Motor neuron (in vitro differentiated cells): ENCODE data around the gene DDOST. TPM values are rescaled to one million over a fixed set of nuclear protein-coding genes. Genes with fewer than 3 reads are reported as not detected.
"Not testable (repeated sequence)": the region's sequence is repeated elsewhere in the genome, so short reads cannot be mapped to it uniquely, and the experiment has no call there.

ENCODE experiments used
- ATAC-seq, 8 experiments: fragments of 200-7000 bp; cut with Tn5 transposase; replicated peaks in 6 of 8; 2 replicates each; pipeline ENCODE4 v1.8.0; 2021; ENCODE audit warnings: mild to moderate bottlenecking in 8 of 8, moderate library complexity in 8 of 8
- H3K27ac ChIP-seq, 2 donors: fragments of 250-450 bp; sonication (Bioruptor Pico); 2 replicates each; pipeline ENCODE4 v1.9.0; 2021; ENCODE audit warnings: antibody characterized with exemption in 2 of 2, mild to moderate bottlenecking in 2 of 2, moderate library complexity in 1 of 2
- H3K4me1 ChIP-seq, 2 donors: fragments of 250-450 bp; sonication (Bioruptor Pico); replicated peaks in 1 of 2; 2 replicates each; pipeline ENCODE4 v1.6.1; 2021; ENCODE audit warnings: antibody characterized with exemption in 2 of 2, mild to moderate bottlenecking in 2 of 2, moderate library complexity in 1 of 2
- H3K4me3 ChIP-seq, 5 donors: fragments of 250-450 bp; sonication (Bioruptor Pico); 2 replicates each; pipeline ENCODE4 v1.9.0; 2021; ENCODE audit warnings: antibody characterized with exemption in 5 of 5, mild to moderate bottlenecking in 5 of 5, moderate library complexity in 4 of 5
- WGBS, 10 experiments: fragments of 450-650 bp; shearing (Covaris generic); methylation state at CpG; one replicate each; pipeline ENCODE4 v1.0.0; 2022; 5-methylcytosine and 5-hydroxymethylcytosine counted together
- in situ Hi-C, 9 experiments: fragments of 400-800 bp; cut with MboI; loops; one replicate each; pipeline ENCODE4 v1.15.0; 2021; ENCODE audit warnings: low sequenced_read_pairs in 9 of 9, low pct_unique_long_range_greater_than_20kb in 2 of 9; ENCODE audit not compliant: unreplicated experiment in 9 of 9
- total RNA-seq, 8 experiments: library from RNA; unstranded; fragments of 300-600 nt; gene quantifications; 2 replicates each; pipeline versions ENCODE4 v1.2.3 to v1.2.4, GENCODE V29; 2022

DDOST gene
- total RNA-seq, 8 experiments from 2014 or later: 156 to 335 (median 187) TPM

DNA sequence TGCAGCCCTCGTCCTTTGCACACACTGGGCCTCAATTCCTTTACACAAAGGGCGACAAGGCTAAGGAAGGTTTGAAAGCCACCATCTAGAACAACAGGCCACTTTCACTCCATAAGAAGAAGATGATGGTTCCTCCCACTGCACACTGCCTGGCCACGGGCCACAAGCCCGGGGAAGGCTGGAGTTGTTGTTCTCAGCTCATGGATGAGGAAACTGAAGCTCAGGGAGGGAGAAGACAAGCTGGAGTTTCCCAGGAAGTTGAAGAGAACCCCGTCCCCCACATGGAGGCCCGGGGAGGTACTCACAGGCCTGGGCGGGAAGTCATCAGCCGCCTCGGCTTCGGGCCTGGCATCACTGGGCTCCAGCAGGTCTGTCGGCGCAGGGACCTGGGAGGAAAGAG lies 24.6 kb upstream of the DDOST start:
- 20 to 93% (median 89%) methylated on average over 1 to 10 of the region's 12 CpGs; no CpG with 5 or more reads in 4 of the 10 experiments for WGBS, 10 experiments
- no peak for ATAC-seq
- Histone ChIP-seq H3K4me3 (no peak overlapping the region), H3K27ac (no peak overlapping the region), H3K4me1 (no peaks in the 10 kb centered on the region)
- in situ Hi-C loops: loop anchor here in 8 of 9 experiments (25.0 kb wide), 3 partner anchors 502 to 677 kb away; partner anchors contain the start of gene EIF4G3 (in 5 of the 8)

DNA sequence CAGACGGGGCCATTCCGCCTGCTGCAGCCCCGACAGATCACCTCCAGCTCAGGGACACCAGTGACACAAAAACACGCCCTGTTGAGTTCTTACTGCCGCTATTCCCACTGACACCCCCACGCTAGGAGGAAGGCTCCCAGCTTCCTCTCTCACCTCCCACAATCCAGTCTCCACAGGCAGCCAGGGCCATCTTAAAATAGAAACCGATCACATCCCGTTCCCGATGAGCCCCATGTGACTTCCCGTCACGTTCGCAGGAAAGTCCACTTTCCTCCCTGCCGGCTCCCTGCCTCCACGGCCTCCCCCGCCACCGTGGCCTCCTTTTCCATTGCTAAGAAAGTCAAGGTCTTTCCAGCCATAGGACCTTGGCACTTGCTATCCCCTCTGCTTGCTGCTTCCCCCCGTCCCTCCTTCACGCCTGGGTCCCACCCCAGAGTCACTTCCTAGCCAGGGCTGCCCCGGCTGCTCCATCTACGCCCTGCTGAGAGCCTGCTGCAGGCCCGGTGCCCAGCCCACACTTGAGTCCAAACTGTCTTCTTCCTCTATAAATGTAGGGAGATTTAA lies 24.0 kb upstream of the DDOST start:
- no peak overlapping the region for H3K27ac ChIP-seq
- no peak overlapping the region for H3K4me3 ChIP-seq
- no peaks in the 10 kb centered on the region for H3K4me1 ChIP-seq
- no peak for ATAC-seq
- 40 to 100% (median 91%) methylated on average over 1 to 12 of the region's 21 CpGs; no CpG with 5 or more reads in 5 of the 10 experiments for WGBS, 10 experiments
- in situ Hi-C loops: loop anchor here in 8 of 9 experiments (25.0 kb wide), 3 partner anchors 502 to 677 kb away; partner anchors contain the start of gene EIF4G3 (in 5 of the 8)

DNA sequence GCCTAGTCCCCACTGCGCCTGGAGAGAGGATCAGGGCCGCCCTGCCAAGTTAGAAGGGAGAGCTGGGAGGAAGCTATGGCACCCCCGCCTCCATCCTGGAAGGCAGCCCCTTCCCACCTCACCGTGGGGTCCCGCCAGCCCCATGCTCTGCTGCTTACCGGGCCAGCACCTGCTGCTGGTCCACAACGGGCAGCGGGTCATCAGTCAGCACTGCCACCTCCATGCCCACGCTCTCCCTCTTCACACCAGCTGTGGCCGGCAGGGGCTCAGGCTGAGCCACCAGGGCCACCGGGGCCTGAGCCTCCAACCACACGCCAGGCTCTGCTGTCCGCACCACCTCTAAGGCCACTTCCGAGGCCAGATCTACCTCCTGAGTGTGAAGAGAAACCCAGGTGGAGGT lies 23.5 kb upstream of the DDOST start:
- Histone ChIP-seq H3K27ac (no peak overlapping the region), H3K4me3 (no peak overlapping the region), H3K4me1 (no peaks in the 10 kb centered on the region)
- in situ Hi-C loops: loop anchor here in 8 of 9 experiments (25.0 kb wide), 3 partner anchors 503 to 678 kb away; partner anchors contain the start of gene EIF4G3 (in 5 of the 8)
- 90 to 100% (median 100%) methylated on average over 1 to 2 of the region's 14 CpGs; no CpG with 5 or more reads in 6 of the 10 experiments for WGBS, 10 experiments
- ATAC-seq: peak in 2 of 8 experiments; percentile 8 to 13

DNA sequence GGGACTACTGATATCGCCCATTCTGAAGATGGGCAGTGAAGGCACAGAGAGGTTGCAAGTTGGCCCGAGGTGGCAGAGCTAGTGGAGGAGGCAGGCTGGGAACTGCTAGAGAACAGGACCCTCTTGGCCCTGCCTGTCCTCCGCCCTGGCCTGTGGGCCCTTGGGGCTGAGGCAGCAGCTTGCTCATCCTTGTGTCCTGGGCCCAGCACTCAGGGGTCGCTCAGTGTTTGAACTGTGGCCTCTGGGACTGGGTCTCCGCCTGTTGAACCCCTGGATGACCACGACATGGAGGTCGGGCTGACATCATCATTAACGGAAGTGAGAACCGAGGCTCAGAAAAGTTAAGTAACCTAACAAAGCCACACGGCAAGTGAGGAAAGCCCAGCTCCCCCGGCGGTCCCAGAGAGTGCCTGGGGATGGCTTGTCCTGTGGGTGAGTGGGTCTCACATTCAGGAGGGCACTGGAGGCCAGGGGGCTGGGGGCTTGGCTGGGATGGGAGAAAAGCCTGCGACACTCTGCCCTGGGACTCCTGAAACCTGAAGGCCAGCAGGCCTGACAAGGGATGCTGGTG lies 23.0 kb upstream of the DDOST start:
- in situ Hi-C loops: loop anchor here in 8 of 9 experiments (25.0 kb wide), 3 partner anchors 503 to 678 kb away; partner anchors contain the start of gene EIF4G3 (in 5 of the 8)
- Histone ChIP-seq H3K4me3 (no peak overlapping the region), H3K4me1 (no peaks in the 10 kb centered on the region), H3K27ac (no peak overlapping the region)
- 31 to 88% (median 76%) methylated on average over 1 to 8 of the region's 13 CpGs; no CpG with 5 or more reads in 4 of the 10 experiments for WGBS, 10 experiments
- peak in 2 of 8 experiments; percentile 13 to 19 for ATAC-seq

DNA sequence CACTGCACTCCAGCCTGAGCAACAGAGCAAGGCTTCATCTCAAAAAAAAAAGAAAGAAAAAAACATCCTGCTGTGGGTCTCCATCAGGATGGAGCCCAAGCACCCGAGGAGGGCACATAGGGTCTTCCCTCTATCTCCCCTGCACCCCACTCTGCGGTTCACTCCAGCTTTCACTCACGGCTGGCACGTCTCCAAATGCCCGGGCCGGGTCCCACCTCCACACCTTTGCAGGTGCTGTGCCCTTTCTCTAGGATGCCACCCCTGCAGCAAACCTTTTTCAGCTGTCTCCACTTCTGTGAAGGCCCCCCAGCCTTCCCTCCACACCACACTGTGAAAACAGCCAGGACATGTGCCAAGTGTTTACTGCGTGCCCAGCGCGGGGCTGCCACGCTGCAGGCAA lies 22.4 kb upstream of the DDOST start:
- no peaks in the 10 kb centered on the region for H3K4me1 ChIP-seq
- H3K4me3 ChIP-seq: no peak overlapping the region
- in situ Hi-C loops: loop anchor here in 8 of 9 experiments (25.0 kb wide), 3 partner anchors 504 to 679 kb away; partner anchors contain the start of gene EIF4G3 (in 5 of the 8)
- ATAC-seq: no peak
- 17 to 89% (median 70%) methylated on average over 1 to 9 of the region's 10 CpGs; no CpG with 5 or more reads in 6 of the 10 experiments for WGBS, 10 experiments
- H3K27ac ChIP-seq: no peak overlapping the region

DNA sequence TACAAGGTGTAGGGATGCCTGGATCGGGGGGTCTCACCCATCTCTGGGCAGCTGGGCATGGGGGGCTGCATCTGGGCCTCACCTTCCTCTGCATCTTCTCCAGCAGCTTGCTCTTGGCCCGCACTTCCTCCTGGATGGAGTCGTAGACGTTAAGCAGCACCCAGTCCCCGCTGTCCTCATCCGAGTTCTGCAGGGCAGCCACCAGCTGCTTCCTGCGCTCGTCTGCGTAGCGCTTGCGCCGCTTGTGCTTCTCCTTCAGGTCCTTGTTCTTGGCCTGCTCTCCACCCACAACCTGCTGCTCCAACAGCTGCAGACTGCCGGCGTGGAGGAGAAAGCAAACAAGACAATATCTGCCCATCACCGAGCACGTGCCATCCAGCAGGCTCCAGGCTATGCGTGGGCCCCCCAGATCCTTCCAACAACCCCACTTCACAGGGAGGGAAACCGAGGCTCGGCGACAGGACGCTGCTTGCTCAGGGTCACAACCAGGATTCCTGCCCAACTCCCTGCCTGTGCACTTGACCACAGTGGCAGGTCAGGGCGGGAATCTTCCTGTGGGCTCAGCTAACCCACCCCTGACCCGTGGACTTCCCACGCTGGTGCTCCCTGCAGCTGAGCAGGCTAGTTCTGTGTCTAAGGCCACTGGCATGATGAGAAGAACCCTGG lies 21.5 kb upstream of the DDOST start:
- H3K4me1 ChIP-seq: no peaks in the 10 kb centered on the region
- in situ Hi-C loops: loop anchor here in 8 of 9 experiments (25.0 kb wide), 3 partner anchors 505 to 680 kb away; partner anchors contain the start of gene EIF4G3 (in 5 of the 8)
- H3K4me3 ChIP-seq: no peak overlapping the region
- no peak overlapping the region for H3K27ac ChIP-seq
- WGBS, 10 experiments: 60 to 96% (median 86%) methylated on average over 1 to 20 of the region's 24 CpGs; no CpG with 5 or more reads in 1 of the 10 experiments
- no peak for ATAC-seq

DNA sequence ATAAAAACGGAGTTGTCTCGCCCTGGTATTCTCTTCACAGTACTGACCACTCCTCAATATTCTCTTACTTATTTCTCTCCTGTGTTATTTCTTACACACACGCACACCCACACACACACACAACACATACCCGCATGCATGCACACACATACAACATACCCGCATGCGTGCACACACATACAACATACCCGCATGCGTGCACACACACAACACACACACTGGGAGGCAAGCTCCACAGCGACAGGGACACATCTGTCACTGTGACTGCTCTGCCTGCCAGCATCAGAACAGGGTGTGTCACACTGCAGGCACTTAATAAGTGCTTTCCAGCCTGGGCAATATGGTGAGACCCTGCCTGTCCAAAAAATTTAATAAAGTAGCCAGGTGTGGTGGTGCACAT lies 20.8 kb upstream of the DDOST start:
- WGBS, 10 experiments: 69 to 100% (median 93%) methylated on average over 2 to 9 of the region's 9 CpGs; no CpG with 5 or more reads in 2 of the 10 experiments
- in situ Hi-C loops: loop anchor here in 8 of 9 experiments (25.0 kb wide), 3 partner anchors 505 to 680 kb away; partner anchors contain the start of gene EIF4G3 (in 5 of the 8)
- Histone ChIP-seq H3K4me1 (no peaks in the 10 kb centered on the region), H3K27ac (no peak overlapping the region), H3K4me3 (no peak overlapping the region)
- no peak for ATAC-seq

DNA sequence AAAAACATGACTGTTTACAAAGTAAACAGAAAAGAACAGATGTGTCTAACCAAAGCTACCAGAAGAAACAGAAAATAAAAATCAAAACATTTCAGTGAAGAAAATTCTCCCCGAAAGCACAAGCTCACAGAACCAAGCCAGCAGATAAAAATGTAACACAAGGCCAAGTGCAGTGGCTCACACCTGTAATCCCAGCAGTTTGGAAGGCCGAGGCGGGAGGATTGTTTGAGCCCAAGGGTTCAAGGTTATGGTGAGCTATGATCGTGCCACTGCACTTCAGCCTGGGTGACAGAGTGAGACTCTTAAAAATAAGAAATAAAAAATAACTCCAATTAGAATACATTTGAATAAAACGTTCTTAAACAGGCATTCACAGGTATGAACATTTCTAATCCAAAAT lies 19.1 kb upstream of the DDOST start:
- 45 to 91% (median 75%) methylated on average over 1 to 5 of the region's 5 CpGs for WGBS, 10 experiments
- Histone ChIP-seq H3K4me1 (no peaks in the 10 kb centered on the region), H3K4me3 (no peak overlapping the region), H3K27ac (no peak overlapping the region)
- no peak for ATAC-seq
- in situ Hi-C loops: loop anchor here in 8 of 9 experiments (25.0 kb wide), 3 partner anchors 507 to 682 kb away; partner anchors contain the start of gene EIF4G3 (in 5 of the 8)

DNA sequence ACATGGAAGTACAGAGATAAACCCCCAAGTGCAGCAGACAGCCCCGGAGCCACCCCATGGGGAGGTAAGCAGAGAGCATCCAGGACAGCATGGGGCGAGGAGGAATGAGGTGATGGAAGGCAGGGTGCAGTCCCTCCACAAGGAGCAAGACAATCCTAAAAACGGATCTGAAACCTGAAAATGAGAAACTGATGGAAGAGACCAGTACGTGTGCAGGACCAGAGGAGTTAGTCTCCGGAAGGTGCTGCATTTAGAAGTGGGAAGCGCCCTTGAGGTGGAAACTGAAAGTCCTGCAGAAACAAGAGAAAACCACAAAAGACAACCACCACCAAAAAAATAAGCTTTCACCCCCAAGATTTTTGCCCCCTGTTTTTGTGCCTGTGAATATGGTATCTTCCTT lies 17.4 kb upstream of the DDOST start:
- WGBS, 10 experiments: 20 to 92% (median 78%) methylated on average over 1 to 6 of the region's 6 CpGs; no CpG with 5 or more reads in 2 of the 10 experiments
- H3K27ac ChIP-seq: no peak overlapping the region

DNA sequence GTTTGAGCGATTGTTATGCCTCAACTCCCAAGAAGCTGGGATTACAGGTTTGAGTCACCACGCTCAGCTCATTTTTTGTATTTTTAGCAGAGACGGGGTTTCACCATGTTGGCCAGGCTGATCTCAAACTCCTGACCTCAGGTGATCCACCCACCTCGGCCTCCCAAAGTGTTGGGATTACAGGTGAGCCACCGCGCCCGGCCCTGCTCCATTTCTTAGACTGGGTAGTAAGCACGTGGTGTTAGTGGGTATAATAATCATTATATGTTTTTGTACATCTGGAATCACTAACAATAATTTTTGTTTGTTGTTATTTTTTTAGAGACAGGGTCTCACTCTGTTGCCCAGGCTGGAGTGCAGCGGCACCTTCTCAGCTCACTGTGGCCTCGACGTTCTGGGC lies 12.5 kb upstream of the DDOST start:
- WGBS, 10 experiments: 21 to 100% (median 85%) methylated on average over 1 to 8 of the region's 11 CpGs; no CpG with 5 or more reads in 1 of the 10 experiments
- ATAC-seq, H3K4me3 ChIP-seq, H3K27ac ChIP-seq, in situ Hi-C loops, H3K4me1 ChIP-seq: not testable (repeated sequence)

More for the DNA sequence above, 17.4 kb upstream of the DDOST start:
- no peak for ATAC-seq
- Histone ChIP-seq H3K4me1 (no peaks in the 10 kb centered on the region), H3K4me3 (no peak overlapping the region)
- in situ Hi-C loops: loop anchor here in 8 of 9 experiments (25.0 kb wide), 3 partner anchors 509 to 684 kb away; partner anchors contain the start of gene EIF4G3 (in 5 of the 8)

DNA sequence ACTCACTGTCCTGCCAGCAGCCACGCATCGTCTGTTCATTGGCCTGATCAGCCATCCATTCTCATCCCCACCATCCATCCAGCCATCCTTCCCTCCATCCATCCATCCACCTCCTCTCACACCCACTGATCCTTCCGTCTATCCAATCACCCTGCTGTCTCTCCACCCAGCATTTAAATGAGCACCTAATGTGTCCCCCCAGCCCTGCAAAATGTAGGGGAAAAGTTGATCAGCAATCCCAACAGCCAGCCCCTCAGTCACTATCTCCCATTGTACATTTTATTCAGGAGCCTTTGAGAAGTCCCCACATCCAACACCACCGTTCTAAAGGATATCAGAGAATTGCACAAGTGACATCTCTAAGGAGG lies 11.1 kb upstream of the DDOST start:
- Histone ChIP-seq H3K27ac (no peak overlapping the region), H3K4me1 (no peaks in the 10 kb centered on the region), H3K4me3 (no peak overlapping the region)
- WGBS, 10 experiments: 0 to 100% (median 94%) methylated on average over 1 to 4 of the region's 4 CpGs; no CpG with 5 or more reads in 4 of the 10 experiments
- ATAC-seq: no peak
- in situ Hi-C loops: no loop called here

DNA sequence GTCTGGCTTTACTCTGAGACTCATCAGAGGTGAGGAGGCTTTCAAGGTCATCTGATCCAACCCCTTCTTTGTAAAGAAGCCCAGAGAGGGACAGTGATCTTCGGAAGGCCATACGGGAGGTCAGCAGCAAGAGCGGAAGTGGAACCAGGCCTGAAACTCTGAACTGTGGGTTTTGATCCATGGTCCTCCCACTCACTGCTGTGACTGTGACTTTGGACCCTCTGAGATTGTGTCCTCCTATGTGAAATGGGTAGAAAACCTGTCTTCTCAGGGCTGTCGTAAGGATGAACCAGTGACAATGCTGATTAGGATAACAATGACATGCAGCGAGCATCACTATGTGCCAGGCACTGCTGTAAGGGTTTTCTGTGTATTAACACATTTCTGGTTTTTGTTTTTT lies 9.8 kb upstream of the DDOST start:
- in situ Hi-C loops: no loop called here
- no peak overlapping the region for H3K27ac ChIP-seq
- H3K4me1 ChIP-seq: no peaks in the 10 kb centered on the region
- no peak overlapping the region for H3K4me3 ChIP-seq
- WGBS, 10 experiments: 60 to 98% (median 90%) methylated on average over 1 to 5 of the region's 5 CpGs; no CpG with 5 or more reads in 3 of the 10 experiments
- ATAC-seq: no peak

DNA sequence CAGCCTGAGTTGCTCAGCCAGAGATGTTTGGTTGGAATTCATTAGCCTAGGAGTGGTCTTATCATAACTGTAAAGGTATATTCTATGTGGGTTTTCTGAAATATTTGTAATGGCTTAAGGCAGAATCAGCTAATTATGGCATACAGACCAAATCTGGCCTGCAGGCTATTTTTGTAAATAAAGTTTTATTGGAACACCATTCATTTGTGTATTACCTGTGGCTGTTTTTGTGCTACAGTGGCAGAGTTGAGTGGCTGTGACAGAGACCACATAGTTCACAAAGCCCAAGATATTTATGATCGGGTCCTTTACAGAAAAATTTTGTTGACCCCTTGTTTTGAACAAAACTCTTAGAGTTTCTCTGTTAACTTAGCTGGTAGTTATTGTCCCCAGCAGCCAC lies 7.4 kb upstream of the DDOST start:
- WGBS, 10 experiments: 40 to 100% (median 88%) methylated on average over 1 of the region's 1 CpG; no CpG with 5 or more reads in 3 of the 10 experiments
- Histone ChIP-seq H3K27ac (no peak overlapping the region), H3K4me1 (no peaks in the 10 kb centered on the region), H3K4me3 (no peak overlapping the region)
- no peak for ATAC-seq
- in situ Hi-C loops: no loop called here
